ENCODE results near the gene ATP8B4. TPM values are rescaled to one million over a fixed set of nuclear protein-coding genes. Genes with fewer than 3 reads are reported as not detected.

ATP8B4 gene
- total and polyA plus RNA-seq, 2 donors (not counting 3 experiments of a cell fraction or from before 2014, with no cell fraction given) = not detected

- peaks cover 6% of the 10 kb centered on the region for H3K4me1 ChIP-seq (ENCODE audit: control insufficient read depth, extremely low read depth, insufficient read depth, low read length)
- intact Hi-C loops (cut with micrococcal nuclease) = no loop called here
- H3K9ac ChIP-seq (replicated peaks; ENCODE audit: extremely low read depth, insufficient read depth, low read length) = no peak overlapping the region
- ChIA-PET CTCF (no interaction called here), POLR2A (no interaction called here)
- DNase-seq (ENCODE audit: low read depth, low spot score) (no peak), FAIRE-seq (no peak)
- no peak overlapping the region for H3K27ac ChIP-seq (ENCODE audit: insufficient read depth, low read depth, low read length)
- no peak overlapping the region for H3K4me3 ChIP-seq (replicated peaks in 1 of 3; ENCODE audit: insufficient read depth in 1 of 3, low read depth in 1 of 3, low read length in 3 of 3)
- H2AFZ ChIP-seq (ENCODE audit: low read depth, low read length) = no peak overlapping the region
- H3K4me2 ChIP-seq (ENCODE audit: insufficient read depth, low read length) = no peak overlapping the region
- H3K9me1 ChIP-seq (replicated peaks; ENCODE audit: control insufficient read depth, extremely low read depth, insufficient read depth, low read length) = no peaks in the 10 kb centered on the region
- no peaks in the 10 kb centered on the region for H3K36me3 ChIP-seq (ENCODE audit: control insufficient read depth in 2 of 2, extremely low read depth in 1 of 2, insufficient read depth in 2 of 2, low read length in 2 of 2)
- dilution Hi-C loops (cut with MboI; ENCODE audit: extremely low pct_ligation_motif_present, low sequenced_read_pairs) = no loop called here
- no peaks in the 10 kb centered on the region for H3K27me3 ChIP-seq (ENCODE audit: control insufficient read depth in 2 of 2, insufficient read depth in 2 of 2, low read length in 2 of 2)
- no peaks in the 10 kb centered on the region for H3K79me2 ChIP-seq (ENCODE audit: control insufficient read depth, insufficient read depth, low read length)
- BruUV-seq (replicated peaks) = no TSS peak
- no peaks in the 10 kb centered on the region for H3K9me3 ChIP-seq (replicated peaks; ENCODE audit: control insufficient read depth, insufficient read depth, low read length)
- no peaks in the 10 kb centered on the region for H4K20me1 ChIP-seq (replicated peaks; ENCODE audit: control insufficient read depth, extremely low read depth, insufficient read depth, low read length)
- TF ChIP-seq JUN (IDR thresholded peaks at IDR 0.05; ENCODE audit: borderline replicate concordance, insufficient read depth, insufficient read length, low read depth) (no peak), MAX (IDR thresholded peaks at IDR 0.05; ENCODE audit: insufficient read depth, insufficient read length) (no peak), GATA2 (IDR thresholded peaks at IDR 0.05; ENCODE audit: insufficient read depth, insufficient read length, low read depth, low read length) (no peak), EZH2 (IDR thresholded peaks at IDR 0.05; ENCODE audit: borderline replicate concordance, low read depth, low read length, severe bottlenecking) (no peak), MYC (IDR thresholded peaks at IDR 0.05; ENCODE audit: low read depth, low read length) (no peak), FOS (IDR thresholded peaks at IDR 0.05; ENCODE audit: borderline replicate concordance, insufficient read depth, low read length) (no peak), POLR2A (IDR thresholded peaks at IDR 0.05; ENCODE audit: low read depth, low read length) (no peak), POLR2AphosphoS5 (IDR thresholded peaks at IDR 0.05; ENCODE audit: insufficient read depth, low read depth, low read length) (no peak), CTCF (IDR thresholded peaks at IDR 0.05; ENCODE audit: extremely low read depth in 1 of 2, insufficient read depth in 1 of 2, low read depth in 1 of 2, low read length in 2 of 2) (no peak)
Observed at GRCh38 chr15:49826640-49827234, 292.3 kb downstream of the ATP8B4 start.

Data from endothelial cell of umbilical vein (primary cell).